ENCODE results near the gene SLC9A8. TPM values are rescaled to one million over a fixed set of nuclear protein-coding genes. Genes with fewer than 3 reads are reported as not detected.

SLC9A8 gene
- total RNA-seq, 1 donor from 2014 or later: 5.2 TPM

DNA sequence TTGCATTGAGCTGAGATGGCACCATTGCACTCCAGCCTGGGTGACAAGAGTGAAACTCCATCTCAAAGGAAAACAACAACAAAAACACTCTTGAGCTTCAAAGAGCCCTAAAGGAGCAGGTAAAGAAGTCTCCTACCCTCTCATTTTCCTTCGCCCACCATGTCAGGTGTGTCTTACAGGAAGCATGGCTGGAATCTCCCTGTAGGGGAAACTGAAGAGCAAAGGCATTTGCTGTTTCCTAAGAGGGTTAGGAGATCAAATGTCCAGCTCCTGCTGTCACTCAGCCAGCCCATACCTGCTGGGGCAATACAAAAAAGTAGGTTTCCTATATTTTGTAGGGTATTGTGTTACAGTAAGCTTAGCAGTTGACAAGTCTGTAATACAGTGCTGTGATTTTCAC, 59.4 kb downstream of the SLC9A8 start:
- no peaks in the 10 kb centered on the region for H3K9me3 Mint-ChIP-seq (ENCODE audit: low read depth)
- TF ChIP-seq, protein P1, sequence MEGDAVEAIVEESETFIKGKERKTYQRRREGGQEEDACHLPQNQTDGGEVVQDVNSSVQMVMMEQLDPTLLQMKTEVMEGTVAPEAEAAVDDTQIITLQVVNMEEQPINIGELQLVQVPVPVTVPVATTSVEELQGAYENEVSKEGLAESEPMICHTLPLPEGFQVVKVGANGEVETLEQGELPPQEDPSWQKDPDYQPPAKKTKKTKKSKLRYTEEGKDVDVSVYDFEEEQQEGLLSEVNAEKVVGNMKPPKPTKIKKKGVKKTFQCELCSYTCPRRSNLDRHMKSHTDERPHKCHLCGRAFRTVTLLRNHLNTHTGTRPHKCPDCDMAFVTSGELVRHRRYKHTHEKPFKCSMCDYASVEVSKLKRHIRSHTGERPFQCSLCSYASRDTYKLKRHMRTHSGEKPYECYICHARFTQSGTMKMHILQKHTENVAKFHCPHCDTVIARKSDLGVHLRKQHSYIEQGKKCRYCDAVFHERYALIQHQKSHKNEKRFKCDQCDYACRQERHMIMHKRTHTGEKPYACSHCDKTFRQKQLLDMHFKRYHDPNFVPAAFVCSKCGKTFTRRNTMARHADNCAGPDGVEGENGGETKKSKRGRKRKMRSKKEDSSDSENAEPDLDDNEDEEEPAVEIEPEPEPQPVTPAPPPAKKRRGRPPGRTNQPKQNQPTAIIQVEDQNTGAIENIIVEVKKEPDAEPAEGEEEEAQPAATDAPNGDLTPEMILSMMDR (IDR thresholded peaks at IDR 0.05): no peak
- peaks cover 5% of the 10 kb centered on the region for H3K36me3 Mint-ChIP-seq (ENCODE audit: low read depth)
- H3K4me3 Mint-ChIP-seq (ENCODE audit: unreplicated experiment): no peak overlapping the region
- DNase-seq (ENCODE audit: low spot score): no peak
- H3K4me1 Mint-ChIP-seq (ENCODE audit: low read depth): peaks cover 52% of the 10 kb centered on the region
- no peak overlapping the region for H3K27ac Mint-ChIP-seq (ENCODE audit: unreplicated experiment)
- no peaks in the 10 kb centered on the region for H3K27me3 Mint-ChIP-seq (ENCODE audit: low read depth)

DNA sequence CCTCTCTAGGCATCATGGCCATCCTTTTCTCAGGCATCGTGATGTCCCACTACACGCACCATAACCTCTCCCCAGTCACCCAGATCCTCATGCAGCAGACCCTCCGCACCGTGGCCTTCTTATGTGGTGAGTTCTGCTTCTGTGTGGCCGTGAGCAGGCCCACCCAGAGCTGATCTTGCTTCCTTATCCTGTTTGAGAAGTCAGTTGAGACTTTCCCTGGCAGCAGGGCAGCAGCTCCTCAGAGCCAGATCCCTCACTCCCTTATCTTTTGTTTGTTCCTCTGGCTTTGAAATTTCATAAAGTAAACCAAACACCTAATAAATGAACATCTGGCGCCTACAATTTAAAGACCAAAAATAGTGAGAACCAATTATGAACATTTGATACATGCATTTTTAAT, 62.1 kb downstream of the SLC9A8 start:
- peaks cover 5% of the 10 kb centered on the region for H3K36me3 Mint-ChIP-seq (ENCODE audit: low read depth)
- H3K4me1 Mint-ChIP-seq (ENCODE audit: low read depth): peaks cover 42% of the 10 kb centered on the region
- TF ChIP-seq, protein P1 (IDR thresholded peaks at IDR 0.05): no peak
- H3K4me3 Mint-ChIP-seq (ENCODE audit: unreplicated experiment): no peak overlapping the region
- H3K27ac Mint-ChIP-seq (ENCODE audit: unreplicated experiment): no peak overlapping the region
- H3K27me3 Mint-ChIP-seq (ENCODE audit: low read depth): no peaks in the 10 kb centered on the region
- H3K9me3 Mint-ChIP-seq (ENCODE audit: low read depth): no peaks in the 10 kb centered on the region
- no peak for DNase-seq (ENCODE audit: low spot score)

GRCh38 chr20:49877386-49877921, 64.8 kb downstream of the SLC9A8 start:
- no peaks in the 10 kb centered on the region for H3K9me3 Mint-ChIP-seq (ENCODE audit: low read depth)
- DNase-seq (ENCODE audit: low spot score): no peak
- no peaks in the 10 kb centered on the region for H3K27me3 Mint-ChIP-seq (ENCODE audit: low read depth)
- peaks cover 9% of the 10 kb centered on the region for H3K36me3 Mint-ChIP-seq (ENCODE audit: low read depth)
- no peak overlapping the region for H3K4me3 Mint-ChIP-seq (ENCODE audit: unreplicated experiment)
- H3K27ac Mint-ChIP-seq (ENCODE audit: unreplicated experiment): peak overlapping the region; percentile 19
- TF ChIP-seq, protein P1 (IDR thresholded peaks at IDR 0.05): no peak
- peaks cover 60% of the 10 kb centered on the region for H3K4me1 Mint-ChIP-seq (ENCODE audit: low read depth)

GRCh38 chr20:49878977-49879376, 66.3 kb downstream of the SLC9A8 start:
- peaks cover 63% of the 10 kb centered on the region for H3K4me1 Mint-ChIP-seq (ENCODE audit: low read depth)
- H3K9me3 Mint-ChIP-seq (ENCODE audit: low read depth): no peaks in the 10 kb centered on the region
- no peak overlapping the region for H3K4me3 Mint-ChIP-seq (ENCODE audit: unreplicated experiment)
- DNase-seq (ENCODE audit: low spot score): no peak
- H3K27me3 Mint-ChIP-seq (ENCODE audit: low read depth): no peaks in the 10 kb centered on the region
- peaks cover 13% of the 10 kb centered on the region for H3K36me3 Mint-ChIP-seq (ENCODE audit: low read depth)
- H3K27ac Mint-ChIP-seq (ENCODE audit: unreplicated experiment): no peak overlapping the region
- TF ChIP-seq, protein P1 (IDR thresholded peaks at IDR 0.05): no peak

DNA sequence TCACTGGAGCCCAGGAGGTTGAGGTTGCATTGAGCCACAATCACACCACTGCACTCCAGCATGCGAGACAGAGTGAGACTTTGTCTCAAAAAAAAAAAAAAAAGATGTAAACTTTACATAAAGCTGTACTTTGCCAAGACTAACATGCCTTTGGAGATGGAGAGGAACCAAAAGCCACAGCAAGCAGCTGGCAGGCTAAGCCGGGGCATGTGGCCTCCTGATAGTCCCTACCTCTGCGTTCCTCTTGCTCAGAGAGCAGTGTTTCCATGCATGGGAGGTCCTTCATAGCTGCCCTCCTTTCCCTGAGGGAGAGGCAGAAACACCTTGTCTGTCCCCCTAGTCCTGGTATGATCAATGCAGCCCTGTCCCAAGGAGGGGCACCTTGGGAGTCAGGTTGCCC, 67.5 kb downstream of the SLC9A8 start:
- H3K4me1 Mint-ChIP-seq (ENCODE audit: low read depth): peaks cover 56% of the 10 kb centered on the region
- H3K4me3 Mint-ChIP-seq (ENCODE audit: unreplicated experiment): no peak overlapping the region
- no peaks in the 10 kb centered on the region for H3K27me3 Mint-ChIP-seq (ENCODE audit: low read depth)
- DNase-seq (ENCODE audit: low spot score): no peak
- TF ChIP-seq, protein P1 (IDR thresholded peaks at IDR 0.05): no peak
- H3K27ac Mint-ChIP-seq (ENCODE audit: unreplicated experiment): peak overlapping the region; percentile 32
- no peaks in the 10 kb centered on the region for H3K9me3 Mint-ChIP-seq (ENCODE audit: low read depth)
- peaks cover 12% of the 10 kb centered on the region for H3K36me3 Mint-ChIP-seq (ENCODE audit: low read depth)
